SK-N-SH treated with all-trans-retinoic acid at 6 μM for 48 hours (cell line): Measurements from ENCODE around the gene ESF1.

ENCODE experiments used
- ATAC-seq: fragments of 200-7000 bp; cut with Tn5 transposase; 3 replicates; pipeline ENCODE4 v1.9.1; 2020; ENCODE audit warnings: mild to moderate bottlenecking, moderate library complexity
- BACH2 ChIP-seq: fragments of 250-450 bp; sonication (Bioruptor Pico); IDR thresholded peaks from 2 replicates; pipeline ENCODE4 v1.9.0; 2021; ENCODE audit warnings: mild to moderate bottlenecking, borderline replicate concordance
- CREB5 ChIP-seq: fragments of 250-450 bp; sonication (Bioruptor Pico); IDR thresholded peaks from 2 replicates; pipeline ENCODE4 v1.5.1; 2020; ENCODE audit warnings: low read depth, mild to moderate bottlenecking, moderate library complexity
- CSDC2 ChIP-seq: fragments of 250-450 bp; sonication (Bioruptor Pico); IDR thresholded peaks from 2 replicates; pipeline ENCODE4 v1.5.0; 2020; ENCODE audit warnings: mild to moderate bottlenecking, moderate library complexity
- CSRNP3 ChIP-seq: fragments of 250-450 bp; sonication (Bioruptor Pico); IDR thresholded peaks from 2 replicates; pipeline ENCODE4 v1.5.1; 2021; ENCODE audit warnings: mild to moderate bottlenecking, moderate library complexity
- ISL1 ChIP-seq: fragments of 250-450 bp; sonication (Bioruptor Pico); IDR thresholded peaks from 2 replicates; pipeline ENCODE4 v2.1.2; 2022; ENCODE audit warnings: mild to moderate bottlenecking, moderate library complexity
- OSR1 ChIP-seq: fragments of 250-450 bp; sonication (Bioruptor Pico); IDR thresholded peaks from 2 replicates; pipeline ENCODE4 v1.8.0; 2022; ENCODE audit warnings: moderate library complexity, mild to moderate bottlenecking, inconsistent platforms
- PATZ1 ChIP-seq: fragments of 250-450 bp; sonication (Bioruptor Pico); IDR thresholded peaks from 2 replicates; pipeline ENCODE4 v1.8.0; 2020; ENCODE audit warnings: mild to moderate bottlenecking, moderate library complexity, borderline replicate concordance
- POU6F1 ChIP-seq: fragments of 250-450 bp; sonication (Bioruptor Pico); IDR thresholded peaks from 2 replicates; pipeline ENCODE4 v1.8.0; 2021; ENCODE audit warnings: low read depth, mild to moderate bottlenecking, moderate library complexity, borderline replicate concordance
- PPARA ChIP-seq: fragments of 250-450 bp; sonication (Bioruptor Pico); IDR thresholded peaks from 2 replicates; pipeline ENCODE4 v1.5.0; 2020; ENCODE audit warnings: mild to moderate bottlenecking, borderline replicate concordance
- RARB ChIP-seq: fragments of 250-450 bp; sonication (Bioruptor Pico); IDR thresholded peaks from 2 replicates; pipeline ENCODE4 v1.8.0; 2021; ENCODE audit warnings: mild to moderate bottlenecking, moderate library complexity
- SNAI2 ChIP-seq: fragments of 250-450 bp; sonication (Bioruptor Pico); IDR thresholded peaks from 2 replicates; pipeline ENCODE4 v1.5.0; 2020; ENCODE audit warnings: mild to moderate bottlenecking, moderate library complexity
- TCF4 ChIP-seq: fragments of 250-450 bp; sonication (Bioruptor Pico); IDR thresholded peaks from 2 replicates; pipeline ENCODE4 v1.8.0; 2021; ENCODE audit warnings: mild to moderate bottlenecking, moderate library complexity, borderline replicate concordance
- TOX ChIP-seq: fragments of 250-450 bp; sonication (Bioruptor Pico); IDR thresholded peaks from 2 replicates; pipeline ENCODE4 v1.8.0; 2021; ENCODE audit warnings: mild to moderate bottlenecking, moderate library complexity, borderline replicate concordance
- TSHZ2 ChIP-seq: fragments of 250-450 bp; sonication (Bioruptor Pico); IDR thresholded peaks from 2 replicates; pipeline ENCODE4 v1.5.0; 2020; ENCODE audit warnings: mild to moderate bottlenecking, moderate library complexity
- ZFP3 ChIP-seq: fragments of 250-450 bp; sonication (Bioruptor Pico); IDR thresholded peaks from 2 replicates; pipeline ENCODE4 v1.5.0; 2020; ENCODE audit warnings: mild to moderate bottlenecking, moderate library complexity
- ZNF565 ChIP-seq: fragments of 450-650 bp; formaldehyde crosslinking; conservative IDR thresholded peaks from 2 replicates; pipeline ENCODE4 v1.5.0; 2020; ENCODE audit warnings: low read depth, mild to moderate bottlenecking, moderate library complexity
- ZNF8 ChIP-seq: fragments of 450-650 bp; formaldehyde crosslinking; IDR thresholded peaks from 2 replicates; pipeline ENCODE4 v1.5.0; 2020; ENCODE audit warnings: mild to moderate bottlenecking, moderate library complexity

Gene ESF1

DNA sequence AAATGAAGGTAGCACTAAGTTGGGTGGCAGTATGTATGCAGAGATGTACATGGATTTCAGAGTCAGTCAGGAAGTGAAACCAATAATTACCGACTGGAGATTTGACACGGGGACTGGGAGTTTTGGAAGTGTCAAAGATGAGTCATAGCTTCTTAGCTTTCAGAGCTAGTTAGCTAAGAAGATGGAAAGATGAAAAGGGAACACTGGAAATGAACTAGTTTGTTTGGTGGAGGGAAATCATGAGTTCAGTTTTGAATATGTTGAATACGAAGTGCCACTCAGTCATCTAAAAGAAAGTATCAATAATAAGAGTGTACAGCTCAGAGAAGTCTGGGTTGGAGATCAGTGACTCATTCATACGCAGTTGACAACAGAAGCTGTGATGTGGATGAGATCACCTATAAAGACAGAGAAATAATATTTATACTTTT lies 7.5 kb downstream of the ESF1 start (continued):
- TF ChIP-seq POU6F1 (CRISPR knock-in tag), result no peak

GRCh38 chr20:13775867-13776266 lies 8.9 kb downstream of the ESF1 start:
- no peak for ATAC-seq

DNA sequence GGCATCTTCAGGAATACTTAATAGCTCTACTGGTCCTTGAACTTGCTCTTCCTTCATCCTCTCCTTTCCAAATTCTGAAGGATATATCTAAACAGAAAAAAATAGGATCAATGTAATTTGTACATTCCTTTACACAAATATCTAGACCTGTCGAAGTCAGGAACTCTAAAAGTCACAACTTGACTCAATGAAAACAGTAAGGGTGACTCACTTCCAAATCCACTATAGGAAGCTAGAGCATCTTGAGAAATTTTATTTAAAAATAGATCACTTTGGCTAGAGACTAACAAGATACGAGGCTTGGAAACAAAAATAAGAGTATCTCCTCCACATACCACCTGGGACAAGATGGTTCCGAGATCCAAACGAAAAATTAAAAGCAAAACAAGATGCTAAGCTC lies 12.2 kb downstream of the ESF1 start:
- no peak for ATAC-seq
- TF ChIP-seq CSDC2 (CRISPR knock-in tag) (no peak), ZFP3 (CRISPR knock-in tag) (no peak), POU6F1 (CRISPR knock-in tag) (no peak), PPARA (CRISPR knock-in tag) (no peak), CREB5 (CRISPR knock-in tag) (no peak)

More at GRCh38 chr20:13775867-13776266, 8.9 kb downstream of the ESF1 start:
- TF ChIP-seq SNAI2 (CRISPR knock-in tag) (no peak), CSRNP3 (CRISPR knock-in tag) (no peak), OSR1 (CRISPR knock-in tag) (no peak), TCF4 (CRISPR knock-in tag) (no peak), ZNF565 (CRISPR knock-in tag) (no peak), ZNF8 (CRISPR knock-in tag) (no peak), PPARA (CRISPR knock-in tag) (no peak), ZFP3 (CRISPR knock-in tag) (no peak), BACH2 (CRISPR knock-in tag) (no peak), TOX (CRISPR knock-in tag) (no peak), PATZ1 (no peak), TSHZ2 (CRISPR knock-in tag) (no peak), ISL1 (CRISPR knock-in tag) (no peak), RARB (CRISPR knock-in tag) (no peak), CREB5 (CRISPR knock-in tag) (no peak)
